ENCODE measurements around the gene SHB.
"Not testable (repeated sequence)": the region's sequence is repeated elsewhere in the genome, so short reads cannot be mapped to it uniquely, and the experiment has no call there.

SHB gene

GRCh38 chr9:37891042-37891441, 178.0 kb downstream of the SHB start:
- no CpG with 5 or more reads among the region's 17 CpGs for WGBS (ENCODE audit: extremely low coverage, insufficient coverage, insufficient read length)
- not testable (repeated sequence) for H2AFZ ChIP-seq (ENCODE audit: insufficient read depth, low read length, poor library complexity); H2AK5ac ChIP-seq (ENCODE audit: low read length); H4K8ac ChIP-seq (ENCODE audit: low read depth, low read length); H3K79me1 ChIP-seq (ENCODE audit: low read length); H4K12ac ChIP-seq (ENCODE audit: low read depth, low read length); H3K4me3 ChIP-seq (ENCODE audit: low read depth, low read length); H3K4me2 ChIP-seq (ENCODE audit: low read length); H3K4me1 ChIP-seq (ENCODE audit: control insufficient read depth in 1 of 2, insufficient read depth in 2 of 2, low read length in 2 of 2); H2BK120ac ChIP-seq (ENCODE audit: insufficient read depth, low read length, poor library complexity); H3K9ac ChIP-seq (ENCODE audit: low read length); H3K79me2 ChIP-seq (ENCODE audit: control insufficient read depth, insufficient read depth, low read length, poor library complexity); H3K23ac ChIP-seq (ENCODE audit: low read length); H3K4ac ChIP-seq (ENCODE audit: low read depth, low read length); H2BK12ac ChIP-seq (ENCODE audit: low read length); H2BK5ac ChIP-seq (ENCODE audit: low read depth, low read length, poor library complexity); H3K27ac ChIP-seq (ENCODE audit: low read depth, low read length); H3K14ac ChIP-seq (ENCODE audit: low read length); DNase-seq; H3K9me3 ChIP-seq (ENCODE audit: insufficient read depth, low read depth, low read length); H4K91ac ChIP-seq (ENCODE audit: low read depth, low read length); H3K18ac ChIP-seq (ENCODE audit: low read length); H3K27me3 ChIP-seq (ENCODE audit: insufficient read depth, low read length)
- peaks cover 20 to 27% of the 10 kb centered on the region in 2 experiments for H3K36me3 ChIP-seq (ENCODE audit: control insufficient read depth in 1 of 2, insufficient read depth in 2 of 2, low read length in 2 of 2)

GRCh38 chr9:37889536-37889935, 179.5 kb downstream of the SHB start:
- no peak overlapping the region for H2BK5ac ChIP-seq (ENCODE audit: low read depth, low read length, poor library complexity)
- H2AK5ac ChIP-seq (ENCODE audit: low read length), result no peak overlapping the region
- no peaks in the 10 kb centered on the region for H3K79me1 ChIP-seq (ENCODE audit: low read length)
- H3K18ac ChIP-seq (ENCODE audit: low read length), result no peak overlapping the region
- no peak overlapping the region for H3K27ac ChIP-seq (ENCODE audit: low read depth, low read length)
- peaks cover 15 to 19% of the 10 kb centered on the region in 2 experiments for H3K36me3 ChIP-seq (ENCODE audit: control insufficient read depth in 1 of 2, insufficient read depth in 2 of 2, low read length in 2 of 2)
- no peak overlapping the region for H4K8ac ChIP-seq (ENCODE audit: low read depth, low read length)
- H3K14ac ChIP-seq (ENCODE audit: low read length), result no peak overlapping the region
- H3K9me3 ChIP-seq (ENCODE audit: insufficient read depth, low read depth, low read length), result no peaks in the 10 kb centered on the region
- DNase-seq, result no peak
- H3K9ac ChIP-seq (ENCODE audit: low read length), result no peak overlapping the region
- H2AFZ ChIP-seq (ENCODE audit: insufficient read depth, low read length, poor library complexity), result no peak overlapping the region
- H4K12ac ChIP-seq (ENCODE audit: low read depth, low read length), result no peak overlapping the region
- no peaks in the 10 kb centered on the region for H3K79me2 ChIP-seq (ENCODE audit: control insufficient read depth, insufficient read depth, low read length, poor library complexity)
- no peak overlapping the region for H2BK12ac ChIP-seq (ENCODE audit: low read length)
- H2BK120ac ChIP-seq (ENCODE audit: insufficient read depth, low read length, poor library complexity), result no peak overlapping the region
- no peak overlapping the region for H3K4ac ChIP-seq (ENCODE audit: low read depth, low read length)
- no peak overlapping the region for H3K4me3 ChIP-seq (ENCODE audit: low read depth, low read length)
- no peaks in the 10 kb centered on the region for H3K27me3 ChIP-seq (ENCODE audit: insufficient read depth, low read length)
- no peak overlapping the region for H4K91ac ChIP-seq (ENCODE audit: low read depth, low read length)
- no peaks in the 10 kb centered on the region for H3K4me1 ChIP-seq (ENCODE audit: control insufficient read depth in 1 of 2, insufficient read depth in 2 of 2, low read length in 2 of 2)
- no peak overlapping the region for H3K4me2 ChIP-seq (ENCODE audit: low read length)
- H3K23ac ChIP-seq (ENCODE audit: low read length), result no peak overlapping the region

GRCh38 chr9:37887977-37888583, 180.9 kb downstream of the SHB start:
- not testable (repeated sequence) for H2AFZ ChIP-seq (ENCODE audit: insufficient read depth, low read length, poor library complexity); H4K91ac ChIP-seq (ENCODE audit: low read depth, low read length)

GRCh38 chr9:37880916-37881479, 188.0 kb downstream of the SHB start:
- no peak overlapping the region for H3K4ac ChIP-seq (ENCODE audit: low read depth, low read length)
- no peak overlapping the region for H4K12ac ChIP-seq (ENCODE audit: low read depth, low read length)

More at GRCh38 chr9:37887977-37888583, 180.9 kb downstream of the SHB start:
- not testable (repeated sequence) for H3K27me3 ChIP-seq (ENCODE audit: insufficient read depth, low read length); H3K14ac ChIP-seq (ENCODE audit: low read length); H3K4ac ChIP-seq (ENCODE audit: low read depth, low read length); H4K8ac ChIP-seq (ENCODE audit: low read depth, low read length); DNase-seq; H3K23ac ChIP-seq (ENCODE audit: low read length); H3K18ac ChIP-seq (ENCODE audit: low read length); H3K27ac ChIP-seq (ENCODE audit: low read depth, low read length); H3K4me1 ChIP-seq (ENCODE audit: control insufficient read depth in 1 of 2, insufficient read depth in 2 of 2, low read length in 2 of 2); H2BK12ac ChIP-seq (ENCODE audit: low read length); H3K4me2 ChIP-seq (ENCODE audit: low read length); H3K4me3 ChIP-seq (ENCODE audit: low read depth, low read length); H2BK5ac ChIP-seq (ENCODE audit: low read depth, low read length, poor library complexity); H3K9ac ChIP-seq (ENCODE audit: low read length); H3K79me2 ChIP-seq (ENCODE audit: control insufficient read depth, insufficient read depth, low read length, poor library complexity); H2AK5ac ChIP-seq (ENCODE audit: low read length); H3K9me3 ChIP-seq (ENCODE audit: insufficient read depth, low read depth, low read length); H4K12ac ChIP-seq (ENCODE audit: low read depth, low read length); H3K79me1 ChIP-seq (ENCODE audit: low read length); H2BK120ac ChIP-seq (ENCODE audit: insufficient read depth, low read length, poor library complexity)
- peaks cover 10 to 17% of the 10 kb centered on the region in 2 experiments for H3K36me3 ChIP-seq (ENCODE audit: control insufficient read depth in 1 of 2, insufficient read depth in 2 of 2, low read length in 2 of 2)
- WGBS (ENCODE audit: extremely low coverage, insufficient coverage, insufficient read length), result no CpG with 5 or more reads among the region's 11 CpGs

More at GRCh38 chr9:37880916-37881479, 188.0 kb downstream of the SHB start:
- Histone ChIP-seq H3K4me3 (ENCODE audit: low read depth, low read length) (no peak overlapping the region), H2BK12ac (ENCODE audit: low read length) (no peak overlapping the region), H2BK5ac (ENCODE audit: low read depth, low read length, poor library complexity) (no peak overlapping the region), H3K4me1 (ENCODE audit: control insufficient read depth in 1 of 2, insufficient read depth in 2 of 2, low read length in 2 of 2) (no peaks in the 10 kb centered on the region), H3K79me2 (ENCODE audit: control insufficient read depth, insufficient read depth, low read length, poor library complexity) (no peaks in the 10 kb centered on the region), H3K27ac (ENCODE audit: low read depth, low read length) (no peak overlapping the region), H3K27me3 (ENCODE audit: insufficient read depth, low read length) (no peaks in the 10 kb centered on the region), H3K4me2 (ENCODE audit: low read length) (no peak overlapping the region), H2BK120ac (ENCODE audit: insufficient read depth, low read length, poor library complexity) (no peak overlapping the region), H3K9ac (ENCODE audit: low read length) (no peak overlapping the region), H2AFZ (ENCODE audit: insufficient read depth, low read length, poor library complexity) (no peak overlapping the region), H3K36me3 (ENCODE audit: control insufficient read depth in 1 of 2, insufficient read depth in 2 of 2, low read length in 2 of 2) (peaks cover 3 to 7% of the 10 kb centered on the region in 2 experiments), H3K9me3 (ENCODE audit: insufficient read depth, low read depth, low read length) (peaks cover 2% of the 10 kb centered on the region), H4K8ac (ENCODE audit: low read depth, low read length) (no peak overlapping the region), H3K79me1 (ENCODE audit: low read length) (no peaks in the 10 kb centered on the region), H4K91ac (ENCODE audit: low read depth, low read length) (no peak overlapping the region), H3K18ac (ENCODE audit: low read length) (no peak overlapping the region), H3K14ac (ENCODE audit: low read length) (no peak overlapping the region), H2AK5ac (ENCODE audit: low read length) (no peak overlapping the region), H3K23ac (ENCODE audit: low read length) (no peak overlapping the region)
- DNase-seq, result no peak
- no CpG with 5 or more reads among the region's 2 CpGs for WGBS (ENCODE audit: extremely low coverage, insufficient coverage, insufficient read length)
